Keratinocyte (primary cell): ENCODE results near the gene SAMD4A.

Experiments used
- CTCF ChIP-seq, 3 experiments: IDR thresholded peaks in 1 of 3; conservative IDR thresholded peaks in 1 of 3; optimal IDR thresholded peaks in 1 of 3; 2 replicates in 2 of 3; 3 replicates in 1 of 3; pipeline versions ENCODE3 to v1.5.1; 2011; ENCODE audit warnings: low read length in 3 of 3, mild to moderate bottlenecking in 3 of 3, moderate library complexity in 2 of 3, control low read depth in 1 of 3, inconsistent platforms in 1 of 3; ENCODE audit not compliant: insufficient read depth in 2 of 3; ENCODE audit errors: extremely low read depth in 1 of 3
- EZH2 ChIP-seq: IDR thresholded peaks from one replicate; pipeline ENCODE4 v1.6.1; 2012; ENCODE audit warnings: inconsistent platforms, mild to moderate bottlenecking, low read length, moderate library complexity

GRCh38 chr14:54574528-54574927, 7.6 kb downstream of the SAMD4A start:
- TF ChIP-seq CTCF (optimal IDR thresholded peaks at IDR 0.05 in 1 of 3, IDR thresholded peaks at IDR 0.05 in 1 of 3, conservative IDR thresholded peaks at IDR 0.05 in 1 of 3; ENCODE audit: extremely low read depth in 1 of 3, insufficient read depth in 2 of 3, low read length in 3 of 3) (no peak), EZH2 (no peak)
